Tibial artery (tissue), 4 donors: ENCODE data around the gene TRPM4.
A peak's percentile ranks its signal among the peaks of the same experiment; 100 is the strongest.

Experiments used
- DNase-seq, 2 donors: peaks; one replicate each; pipeline ENCODE4 v3.0.0-alpha.2; 2019
- H3K27ac ChIP-seq, 2 donors: fragments of 200-600 bp; sonication (generic) in 1 of 2; 1 replicate in 1 of 2; 2 replicates in 1 of 2; pipeline ENCODE4 v1.5.1; 2018 to 2019; ENCODE audit warnings: mild to moderate bottlenecking in 1 of 2
- H3K27me3 ChIP-seq, 2 donors: fragments of 200-600 bp; sonication (generic) in 1 of 2; one replicate each; pipeline versions ENCODE4 v1.5.1 to v1.6.0; 2016 to 2019
- H3K36me3 ChIP-seq, 3 donors: fragments of 200-600 bp; sonication (generic) in 2 of 3; one replicate each; pipeline ENCODE4 v1.5.1; 2016 to 2019; ENCODE audit warnings: mild to moderate bottlenecking in 2 of 3
- H3K4me1 ChIP-seq, 4 donors: fragments of 200-600 bp; sonication (generic) in 2 of 4; 1 replicate in 3 of 4; 2 replicates in 1 of 4; pipeline ENCODE4 v1.5.1; 2016 to 2019
- H3K4me3 ChIP-seq, 2 donors: fragments of 200-600 bp; sonication (generic) in 1 of 2; 1 replicate in 1 of 2; 2 replicates in 1 of 2; pipeline ENCODE4 v1.5.1; 2018 to 2019; ENCODE audit warnings: mild to moderate bottlenecking in 2 of 2
- H3K9me3 ChIP-seq, 3 donors: fragments of 200-600 bp; sonication (generic) in 1 of 3; one replicate each; pipeline ENCODE4 v1.5.1; 2016 to 2019
- CTCF ChIP-seq, 2 experiments: fragments of 200-600 bp in 1 of 2; fragments of 450-650 bp in 1 of 2; IDR thresholded peaks; one replicate each; pipeline ENCODE4 v1.5.1; 2017 to 2019; ENCODE audit warnings: antibody characterized with exemption in 2 of 2, mild to moderate bottlenecking in 1 of 2, moderate library complexity in 1 of 2
- intact Hi-C: fragments of 100-400 bp; cut with DNase I; formaldehyde crosslinking; loops from one replicate; pipeline ENCODE4 v1.15.0; 2023; ENCODE audit warnings: low total_unique reads

Gene TRPM4

DNA sequence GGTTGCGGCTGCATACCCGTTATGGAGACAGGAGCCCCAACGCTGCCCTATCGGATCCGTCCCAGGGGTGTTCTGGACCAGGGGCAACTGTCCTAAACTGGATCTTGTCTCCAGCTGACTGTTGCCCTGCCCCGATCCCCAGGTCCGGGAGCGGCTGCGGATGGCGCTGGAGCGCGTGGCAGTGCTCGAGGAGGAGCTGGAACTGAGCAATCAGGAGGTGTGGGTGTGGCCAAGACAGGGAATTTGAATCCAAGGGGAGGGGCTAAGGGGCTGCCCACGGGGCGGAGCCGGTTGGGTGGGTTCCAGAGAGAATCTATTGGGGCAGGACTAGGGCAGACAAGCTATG, 28.4 kb upstream of the TRPM4 start:
- Histone ChIP-seq H3K27me3 (peaks cover 0 to 12% of the 10 kb centered on the region in 2 donors), H3K4me1 (peaks cover 0 to 34% (median 17%) of the 10 kb centered on the region in 4 donors), H3K27ac (no peak overlapping the region), H3K36me3 (no peaks in the 10 kb centered on the region), H3K4me3 (no peak overlapping the region), H3K9me3 (no peaks in the 10 kb centered on the region)
- DNase-seq: no peak
- intact Hi-C loops: no loop called here
- no peak for TF ChIP-seq CTCF (IDR thresholded peaks at IDR 0.05)

GRCh38 chr19:49130325-49130724, 27.3 kb upstream of the TRPM4 start:
- DNase-seq: no peak
- no peak overlapping the region for H3K27ac ChIP-seq
- H3K9me3 ChIP-seq: no peaks in the 10 kb centered on the region
- H3K4me1 ChIP-seq: peaks cover 0 to 34% (median 19%) of the 10 kb centered on the region in 4 donors
- no peak overlapping the region for H3K4me3 ChIP-seq
- no peak for TF ChIP-seq CTCF (IDR thresholded peaks at IDR 0.05)
- H3K36me3 ChIP-seq: no peaks in the 10 kb centered on the region
- H3K27me3 ChIP-seq: peaks cover 0 to 24% of the 10 kb centered on the region in 2 donors
- intact Hi-C loops: no loop called here

- intact Hi-C loops: no loop called here
- Histone ChIP-seq H3K36me3 (no peaks in the 10 kb centered on the region), H3K27ac (no peak overlapping the region), H3K9me3 (no peaks in the 10 kb centered on the region), H3K4me1 (peaks cover 0 to 27% (median 15%) of the 10 kb centered on the region in 4 donors), H3K27me3 (peaks cover 0 to 39% of the 10 kb centered on the region in 2 donors), H3K4me3 (peak overlapping the region; percentile 6 to 11)
- TF ChIP-seq CTCF (IDR thresholded peaks at IDR 0.05): no peak
- no peak for DNase-seq
These were observed 24.5 kb upstream of the TRPM4 start for GRCh38 chr19:49132974-49133609.

DNA sequence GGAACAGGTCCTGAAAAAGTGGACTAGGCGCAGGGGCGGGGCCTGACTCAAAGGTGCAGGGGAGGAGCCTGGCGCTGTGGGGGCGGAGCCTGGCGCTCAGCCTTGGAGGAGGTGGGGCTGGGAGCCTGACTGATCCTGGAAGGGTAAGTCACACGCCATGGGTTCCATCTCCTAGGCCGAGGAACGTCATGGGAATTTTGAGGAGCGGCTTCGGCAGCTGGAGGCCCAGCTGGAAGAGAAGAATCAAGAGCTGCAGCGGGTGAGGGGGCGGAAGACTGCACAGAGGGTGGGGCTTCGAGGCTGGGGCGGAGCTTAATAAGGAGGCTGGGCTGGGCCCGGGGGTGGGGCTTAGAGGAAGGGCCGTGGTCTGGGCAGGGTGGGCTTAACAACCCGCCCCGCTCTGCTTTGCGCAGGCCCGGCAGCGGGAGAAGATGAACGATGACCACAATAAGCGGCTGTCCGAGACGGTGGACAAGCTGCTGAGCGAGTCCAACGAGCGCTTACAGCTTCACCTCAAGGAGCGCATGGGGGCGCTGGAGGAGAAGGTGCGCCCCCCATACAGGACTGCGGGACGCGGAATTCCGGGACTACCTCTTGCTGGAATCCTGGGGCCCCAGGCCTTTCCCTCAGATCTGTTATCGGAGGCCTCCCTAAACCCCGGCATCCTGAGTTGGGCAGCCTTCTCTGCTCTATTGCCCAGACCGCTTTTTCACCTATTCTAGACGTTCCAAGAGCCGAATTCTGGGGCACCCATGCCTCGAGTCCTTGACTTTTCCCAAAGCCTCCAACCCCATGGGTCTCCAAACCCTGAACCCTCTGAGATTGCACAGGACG, 23.8 kb upstream of the TRPM4 start:
- Histone ChIP-seq H3K27ac (no peak overlapping the region), H3K4me3 (peak overlapping the region; percentile 6 to 11)

DNA sequence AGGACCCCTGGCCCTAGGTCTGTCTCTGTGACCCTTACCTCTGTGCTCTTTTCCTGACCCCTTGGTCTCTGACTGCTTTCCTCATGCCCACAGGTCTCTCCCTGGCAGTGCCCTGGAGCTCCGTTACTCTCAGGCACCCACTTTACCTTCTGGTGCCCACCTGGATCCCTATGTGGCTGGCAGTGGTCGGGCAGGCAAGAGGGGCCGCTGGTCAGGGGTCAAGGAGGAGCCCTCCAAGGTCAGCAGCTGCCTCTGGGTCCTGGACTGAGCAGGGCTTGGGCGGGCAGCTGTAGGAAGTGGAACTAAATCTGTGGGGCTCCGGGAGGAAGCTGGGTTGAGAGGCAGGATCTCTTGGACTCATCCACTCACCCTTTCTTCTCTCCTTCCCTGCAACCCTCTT, 21.9 kb upstream of the TRPM4 start:
- H3K4me3 ChIP-seq: no peak overlapping the region
- no peak for TF ChIP-seq CTCF (IDR thresholded peaks at IDR 0.05)
- peaks cover 0 to 15% (median 6%) of the 10 kb centered on the region in 4 donors for H3K4me1 ChIP-seq
- H3K27ac ChIP-seq: no peak overlapping the region
- H3K27me3 ChIP-seq: peaks cover 0 to 39% of the 10 kb centered on the region in 2 donors
- intact Hi-C loops: no loop called here
- no peaks in the 10 kb centered on the region for H3K36me3 ChIP-seq
- H3K9me3 ChIP-seq: no peaks in the 10 kb centered on the region
- no peak for DNase-seq

More for the DNA sequence above, 23.8 kb upstream of the TRPM4 start:
- no peaks in the 10 kb centered on the region for H3K36me3 ChIP-seq
- no peak for TF ChIP-seq CTCF (IDR thresholded peaks at IDR 0.05)
- no peaks in the 10 kb centered on the region for H3K9me3 ChIP-seq
- intact Hi-C loops: no loop called here
- H3K27me3 ChIP-seq: peaks cover 0 to 39% of the 10 kb centered on the region in 2 donors
- peaks cover 0 to 20% (median 8%) of the 10 kb centered on the region in 4 donors for H3K4me1 ChIP-seq
- no peak for DNase-seq
